ENCODE measurements around the gene ABTB2. TPM values are rescaled to one million over a fixed set of nuclear protein-coding genes. Genes with fewer than 3 reads are reported as not detected.

ABTB2 gene
- total and polyA plus RNA-seq, 2 of the 8 experiments (the other 6 are each of a cell fraction or from before 2014, with no cell fraction given) = 7.7 to 10.2 TPM

GRCh38 chr11:34197256-34197655 lies 160.6 kb downstream of the ABTB2 start:
- ChIA-PET POLR2A (ENCODE audit: partially characterized antibody) (no interaction called here), CTCF (ENCODE audit: partially characterized antibody) (interaction anchor here (1.1 to 2.4 kb wide), 4 partner anchors 9 to 47 kb away, joined by 4 to 8 read pairs (median 6); no protein-coding TSS in a partner anchor)
- no peaks in the 10 kb centered on the region for H3K9me3 ChIP-seq (ENCODE audit: insufficient read depth in 2 of 2, low read depth in 1 of 2, low read length in 1 of 2)
- no peak overlapping the region for H3K9ac ChIP-seq (replicated peaks in 1 of 4; ENCODE audit: extremely low read depth in 1 of 4, low read depth in 3 of 4, low read length in 3 of 4)
- H3K27me3 ChIP-seq (replicated peaks in 1 of 4; ENCODE audit: control insufficient read depth in 3 of 4, extremely low read depth in 1 of 4, insufficient read depth in 3 of 4, low read length in 3 of 4) = no peaks in the 10 kb centered on the region
- no peak overlapping the region for H2BK120ac ChIP-seq (replicated peaks; ENCODE audit: low read depth, low read length)
- H3K23me2 ChIP-seq (ENCODE audit: low read depth, low read length) = no peaks in the 10 kb centered on the region
- H3K4me2 ChIP-seq (ENCODE audit: insufficient read depth in 1 of 2, low read depth in 2 of 2, low read length in 2 of 2) = no peak overlapping the region
- no peak overlapping the region for H3K4ac ChIP-seq (replicated peaks; ENCODE audit: insufficient read length, low read depth, low read length)
- H2BK15ac ChIP-seq (ENCODE audit: low read length) = no peak overlapping the region
- no peak overlapping the region for H3K23ac ChIP-seq (ENCODE audit: insufficient read length)
- H2AFZ ChIP-seq (ENCODE audit: low read length) = no peak overlapping the region
- WGBS, 2 experiments (ENCODE audit: extremely low coverage in 1 of 2, insufficient coverage in 1 of 2, insufficient read length in 1 of 2, insufficient replicate concordance in 2 of 2, low coverage in 1 of 2, low lambda C conversion rate in 2 of 2, missing lambda C conversion rate in 1 of 2) = 91% methylated on average over 16 of the region's 16 CpGs; no CpG with 5 or more reads in 1 of the 2 experiments
- H2AK5ac ChIP-seq (ENCODE audit: low read depth, low read length) = no peak overlapping the region
- DNase-seq (ENCODE audit: low read depth in 1 of 2, low spot score in 2 of 2) (no peak), FAIRE-seq (no peak)
- H4K8ac ChIP-seq (ENCODE audit: extremely low read depth, insufficient read depth, low read length) = no peak overlapping the region
- no peak overlapping the region for H2BK5ac ChIP-seq (ENCODE audit: low read depth, low read length)
- H3K4me1 ChIP-seq (replicated peaks in 1 of 4; ENCODE audit: control insufficient read depth in 3 of 4, insufficient read depth in 4 of 4, low read length in 3 of 4) = peaks cover 0 to 12% (median 3%) of the 10 kb centered on the region in 4 experiments; a peak in 3 of 7 replicates
- H3K18ac ChIP-seq (ENCODE audit: extremely low read depth, low read length) = no peak overlapping the region
- H3K79me1 ChIP-seq (ENCODE audit: low read depth, low read length) = peaks cover 3% of the 10 kb centered on the region
- H3K56ac ChIP-seq (replicated peaks; ENCODE audit: insufficient read length, low read depth, low read length) = no peak overlapping the region
- H3K79me2 ChIP-seq (ENCODE audit: control insufficient read depth in 1 of 2, insufficient read depth in 2 of 2, low read length in 2 of 2) = no peaks in the 10 kb centered on the region
- no peak overlapping the region for H3K27ac ChIP-seq (ENCODE audit: low read depth, low read length)
- H2BK12ac ChIP-seq (ENCODE audit: low read depth, low read length) = no peak overlapping the region
- no peak overlapping the region for H4K5ac ChIP-seq (ENCODE audit: insufficient read length, low read depth, low read length)
- H3K4me3 ChIP-seq (ENCODE audit: extremely low read depth in 1 of 4, insufficient read depth in 2 of 4, low read depth in 3 of 4, low read length in 4 of 4) = no peak overlapping the region
- H3K36me3 ChIP-seq (ENCODE audit: control insufficient read depth in 2 of 4, insufficient read depth in 4 of 4, low read length in 3 of 4) = no peaks in the 10 kb centered on the region
- no peaks in the 10 kb centered on the region for H4K20me1 ChIP-seq (replicated peaks in 1 of 2; ENCODE audit: control insufficient read depth in 1 of 2, insufficient read depth in 2 of 2, low read length in 2 of 2)
- no peak overlapping the region for H3K14ac ChIP-seq (ENCODE audit: insufficient read length)
- no peak overlapping the region for H4K91ac ChIP-seq (replicated peaks; ENCODE audit: insufficient read length, low read length)
- H2BK20ac ChIP-seq (ENCODE audit: low read length) = no peak overlapping the region
- TF ChIP-seq SP4 (IDR thresholded peaks at IDR 0.05; ENCODE audit: low read length) = no peak
- no peak for TF ChIP-seq POU5F1 (IDR thresholded peaks at IDR 0.05; ENCODE audit: low read depth, low read length)
- no peak for TF ChIP-seq JUN (IDR thresholded peaks at IDR 0.05; ENCODE audit: low read depth, low read length)
- TF ChIP-seq MAX (IDR thresholded peaks at IDR 0.05) = no peak
- no peak for TF ChIP-seq CTBP2 (IDR thresholded peaks at IDR 0.05; ENCODE audit: borderline replicate concordance, insufficient read depth, insufficient read length, low read length)
- no peak for TF ChIP-seq SUZ12 (IDR thresholded peaks at IDR 0.05; ENCODE audit: low read length)
- TF ChIP-seq BRCA1 (IDR thresholded peaks at IDR 0.05; ENCODE audit: low read depth, low read length) = no peak
- TF ChIP-seq CREB1 (IDR thresholded peaks at IDR 0.05) = no peak
- no peak for TF ChIP-seq JUND (IDR thresholded peaks at IDR 0.05; ENCODE audit: low read length)
- no peak for TF ChIP-seq ASH2L (IDR thresholded peaks at IDR 0.05; ENCODE audit: low read length)
- no peak for TF ChIP-seq FOSL1 (IDR thresholded peaks at IDR 0.05; ENCODE audit: insufficient read depth, low read depth, low read length)
